ENCODE measurements around the gene AKAP10.
A peak's percentile ranks its signal among the peaks of the same experiment; 100 is the strongest.
"Not testable (repeated sequence)": the region's sequence is repeated elsewhere in the genome, so short reads cannot be mapped to it uniquely, and the experiment has no call there.

Gene AKAP10

GRCh38 chr17:19911033-19911432, 66.6 kb downstream of the AKAP10 start:
- no peak for DNase-seq

- DNase-seq: no peak
Measured at GRCh38 chr17:19909139-19909538, 68.5 kb downstream of the AKAP10 start.

- no peak for DNase-seq
Measured at GRCh38 chr17:19905502-19905901, 72.1 kb downstream of the AKAP10 start.

GRCh38 chr17:19904924-19905323, 72.7 kb downstream of the AKAP10 start:
- no peak for DNase-seq

- DNase-seq: no peak
Measured at GRCh38 chr17:19904412-19904811, 73.2 kb downstream of the AKAP10 start.

GRCh38 chr17:19900809-19901208, 76.8 kb downstream of the AKAP10 start:
- no peak for DNase-seq

GRCh38 chr17:19897903-19898302, 79.7 kb downstream of the AKAP10 start:
- no peak for DNase-seq

- DNase-seq: peak; percentile 33
Measured at GRCh38 chr17:19897090-19897837, 80.4 kb downstream of the AKAP10 start.

- no peak for DNase-seq
Measured at GRCh38 chr17:19896679-19897078, 80.9 kb downstream of the AKAP10 start.

- not testable (repeated sequence) for DNase-seq
Measured at GRCh38 chr17:19890554-19890953, 87.1 kb downstream of the AKAP10 start.

- not testable (repeated sequence) for DNase-seq
Measured at GRCh38 chr17:19890001-19890400, 87.6 kb downstream of the AKAP10 start.

- no peak for DNase-seq
Measured at GRCh38 chr17:19886116-19886515, 91.5 kb downstream of the AKAP10 start.

GRCh38 chr17:19883537-19884215, 94.0 kb downstream of the AKAP10 start:
- no peak for DNase-seq

- no peak for DNase-seq
Measured at GRCh38 chr17:19880393-19880792, 97.2 kb downstream of the AKAP10 start.

- DNase-seq: no peak
Measured at GRCh38 chr17:19877364-19877945, 100.2 kb downstream of the AKAP10 start.

GRCh38 chr17:19876529-19877161, 101.0 kb downstream of the AKAP10 start:
- no peak for DNase-seq

- no peak for DNase-seq
Measured at GRCh38 chr17:19874256-19874655, 103.4 kb downstream of the AKAP10 start.

- no peak for DNase-seq
Measured at GRCh38 chr17:19873346-19873745, 104.3 kb downstream of the AKAP10 start.

GRCh38 chr17:19868079-19868395, 109.6 kb downstream of the AKAP10 start:
- DNase-seq: no peak

GRCh38 chr17:19867329-19868078, 110.1 kb downstream of the AKAP10 start, which contains the start of gene ULK2:
TSS of gene ULK2 (minus strand) at chr17:19867936. CDS start at chr17:19867417, 519 bp downstream.
- DNase-seq: peak; percentile 74

- DNase-seq: peak; percentile 74
Measured at GRCh38 chr17:19867079-19867328, 110.6 kb downstream of the AKAP10 start.

GRCh38 chr17:19865021-19865420, 112.6 kb downstream of the AKAP10 start:
- no peak for DNase-seq

- not testable (repeated sequence) for DNase-seq
Measured at GRCh38 chr17:19860647-19861177, 116.9 kb downstream of the AKAP10 start.

All from NCI-H2171 treated with DMSO at 0.1 percent for 48 hours (cell line).